Adrenal gland (tissue), 12 donors: ENCODE measurements around the gene RETREG2. TPM values are rescaled to one million over a fixed set of nuclear protein-coding genes. Genes with fewer than 3 reads are reported as not detected.

ENCODE experiments used
- DNase-seq, 7 donors: peaks; one replicate each; pipeline ENCODE4 v3.0.0-alpha.2; 2019 to 2020
- H3K27ac ChIP-seq, 5 donors: fragments of 200-600 bp; sonication (generic) in 4 of 5; 1 replicate in 3 of 5; 2 replicates in 2 of 5; pipeline versions ENCODE4 v1.5.1 to v1.8.0; 2016 to 2020; ENCODE audit warnings: mild to moderate bottlenecking in 1 of 5
- H3K27me3 ChIP-seq: fragments of 200-600 bp; 2 replicates; pipeline ENCODE4 v1.8.0; 2021
- H3K36me3 ChIP-seq, 2 donors: fragments of 200-600 bp; replicated peaks in 1 of 2; 1 replicate in 1 of 2; 2 replicates in 1 of 2; pipeline versions ENCODE4 v1.5.1 to v1.8.0; 2018 to 2022
- H3K4me1 ChIP-seq, 2 donors: fragments of 200-600 bp; replicated peaks in 1 of 2; 1 replicate in 1 of 2; 2 replicates in 1 of 2; pipeline versions ENCODE4 v1.5.1 to v1.8.0; 2018 to 2021
- H3K4me3 ChIP-seq, 4 donors: fragments of 200-600 bp; sonication (generic) in 3 of 4; one replicate each; pipeline ENCODE4 v1.5.1; 2016 to 2018
- H3K9me3 ChIP-seq, 3 donors: fragments of 200-600 bp; sonication (generic) in 1 of 3; replicated peaks in 1 of 3; 1 replicate in 2 of 3; 2 replicates in 1 of 3; pipeline versions ENCODE4 v1.5.1 to v1.8.0; 2016 to 2021
- CTCF ChIP-seq, 6 experiments: fragments of 450-650 bp in 4 of 6; fragments of 200-600 bp in 2 of 6; sonication (generic) in 1 of 6; IDR thresholded peaks; 1 replicate in 5 of 6; 2 replicates in 1 of 6; pipeline versions ENCODE4 v1.5.1 to v1.8.0; 2016 to 2021; ENCODE audit warnings: antibody characterized with exemption in 6 of 6, mild to moderate bottlenecking in 2 of 6, moderate library complexity in 1 of 6
- POLR2A ChIP-seq, 2 donors: fragments of 450-650 bp; IDR thresholded peaks; one replicate each; pipeline ENCODE4 v1.6.1; 2017; ENCODE audit warnings: antibody characterized with exemption in 2 of 2, mild to moderate bottlenecking in 2 of 2, moderate library complexity in 1 of 2
- WGBS, 4 donors: extraction: QIAGEN DNeasy Blood & Tissue Kit in 2 of 4; methylation state at CpG; one replicate each; pipeline versions ENCODE4 v1.1.5 to v1.1.7; 2013 to 2017; 5-methylcytosine and 5-hydroxymethylcytosine counted together
- intact Hi-C, 2 donors: fragments of 100-400 bp; cut with DNase I; formaldehyde crosslinking; loops; one replicate each; pipeline versions ENCODE4 v1.14.1 to v1.15.0; 2022 to 2023
- polyA plus RNA-seq, 3 donors: library from polyadenylated mRNA; stranded (reverse); fragments of 200-250 nt in 2 of 3; fragments of 350-450 nt in 1 of 3; fragmentation: Illumina TruSeq in 1 of 3; extraction: RNeasy Lipid Tissue Mini Kit (QIAGEN cat#74804) in 1 of 3; gene quantifications; one replicate each; pipeline ENCODE4 v1.2.3, GENCODE V29; 2013 to 2014
- total RNA-seq, 9 donors: library from RNA; depleted of rRNA in 4 of 9; stranded (reverse); fragments of >200 nt in 4 of 9; fragments of 120-200 nt in 1 of 9; fragmentation: NEBNext Ultra II Directional in 1 of 9; extraction: Animal tissue kit (Norgen Biotek cat#: 25700) in 1 of 9; gene quantifications; one replicate each; pipeline versions ENCODE4 v1.1.0 to v1.2.4, GENCODE V29; 2013 to 2023
- donor health status: healthy with polysubstance abuse.
- donor health status: Bipolar disorder and iron deficiency.
- donor health status: DM: yes; HTN: yes; CAD: no.
- donor health status: DM: no; HTN: no; CAD: no.
- donor health status: DM: no; HTN: no; CAD: no.
- donor health status: DM: yes; HTN: yes; CAD: no.

Gene RETREG2
- total and polyA plus RNA-seq, 12 donors: 30.1 to 159 (median 83.8) TPM

DNA sequence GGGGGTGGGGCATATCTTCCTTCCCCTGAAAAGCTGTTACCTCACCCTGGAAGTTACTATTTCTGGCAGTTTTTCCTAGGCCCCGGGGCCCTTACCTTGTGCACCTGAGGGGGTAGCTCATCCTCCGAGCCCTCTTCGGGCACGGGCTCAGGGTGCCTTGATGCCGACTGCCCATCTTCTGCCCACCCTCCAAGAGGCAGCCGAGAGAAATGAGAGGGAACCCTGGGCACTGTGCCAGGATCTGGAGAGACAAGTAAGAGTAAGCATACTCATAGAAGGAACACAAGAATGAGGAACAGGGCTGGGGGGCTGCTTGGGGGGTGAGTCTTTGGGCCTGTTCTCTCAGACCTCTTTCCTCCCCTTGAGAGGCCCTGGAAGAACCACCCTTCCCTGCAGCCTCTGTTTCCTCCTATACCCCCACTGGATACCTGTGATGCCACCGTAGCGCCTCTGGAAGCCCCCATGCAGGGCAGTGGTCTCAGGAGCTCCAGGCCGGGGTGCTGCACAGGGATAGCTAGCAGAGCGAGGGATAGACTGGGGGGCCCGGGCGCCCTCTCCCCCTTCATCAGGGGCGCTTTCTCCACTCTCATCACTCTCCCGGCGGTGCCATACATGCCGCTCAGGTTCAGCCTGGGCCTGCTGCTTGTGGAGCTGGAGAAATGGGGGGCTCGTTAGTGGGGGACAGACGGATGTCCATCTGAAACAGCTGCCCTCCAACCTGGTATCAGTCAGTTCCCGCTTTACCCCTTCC is 42.8 kb downstream of the RETREG2 start:
- H3K27ac ChIP-seq: no peak overlapping the region
- H3K9me3 ChIP-seq: no peaks in the 10 kb centered on the region
- H3K27me3 ChIP-seq: no peaks in the 10 kb centered on the region
- WGBS, 4 donors: 86 to 91% (median 90%) methylated on average over 8 to 19 of the region's 19 CpGs
- DNase-seq: no peak
- intact Hi-C loops: no loop called here
- H3K36me3 ChIP-seq: peaks cover 0 to 64% of the 10 kb centered on the region in 2 donors
- TF ChIP-seq CTCF (IDR thresholded peaks at IDR 0.05) (no peak), POLR2A (IDR thresholded peaks at IDR 0.05) (no peak)
- no peak overlapping the region for H3K4me3 ChIP-seq
- peaks cover 23 to 34% of the 10 kb centered on the region in 2 donors for H3K4me1 ChIP-seq

DNA sequence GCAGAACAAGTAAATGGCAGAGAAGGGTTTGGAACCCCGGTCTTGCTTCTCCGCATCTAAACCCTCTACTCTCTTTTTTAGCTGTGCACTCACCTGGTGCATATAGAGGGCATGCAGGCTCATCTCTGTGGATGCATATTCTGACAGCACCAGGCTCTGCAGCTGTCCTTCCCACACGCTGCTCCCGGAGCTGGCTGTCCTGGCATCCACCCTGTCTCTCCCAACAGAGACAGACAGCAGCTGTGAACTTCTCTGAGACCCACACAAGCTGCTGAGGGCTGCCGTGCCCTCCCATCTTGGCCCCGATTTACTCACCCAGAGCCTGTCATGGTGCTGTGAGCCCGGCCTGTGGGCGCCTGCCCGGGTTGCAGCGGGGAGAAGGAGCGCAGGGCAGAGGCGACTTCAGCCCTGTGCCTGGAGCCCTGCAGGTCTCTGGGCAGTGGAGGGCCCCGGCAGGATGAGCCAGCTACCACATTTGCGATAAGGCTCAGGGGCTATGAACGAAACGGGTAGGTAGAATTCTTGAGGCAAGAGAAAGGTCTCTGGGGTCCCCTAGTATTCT is 44.0 kb downstream of the RETREG2 start:
- intact Hi-C loops: no loop called here
- H3K27me3 ChIP-seq: no peaks in the 10 kb centered on the region
- TF ChIP-seq POLR2A (IDR thresholded peaks at IDR 0.05) (no peak), CTCF (IDR thresholded peaks at IDR 0.05) (no peak)
- H3K4me3 ChIP-seq: no peak overlapping the region
- WGBS, 4 donors: 92 to 97% (median 96%) methylated on average over 9 to 16 of the region's 16 CpGs
- no peaks in the 10 kb centered on the region for H3K9me3 ChIP-seq
- no peak for DNase-seq
- H3K27ac ChIP-seq: no peak overlapping the region
- peaks cover 0 to 70% of the 10 kb centered on the region in 2 donors for H3K36me3 ChIP-seq
- peaks cover 23 to 34% of the 10 kb centered on the region in 2 donors for H3K4me1 ChIP-seq

GRCh38 chr2:219223831-219224610 is 45.9 kb downstream of the RETREG2 start:
- no peak for TF ChIP-seq CTCF (IDR thresholded peaks at IDR 0.05)
- TF ChIP-seq POLR2A (IDR thresholded peaks at IDR 0.05): no peak
- H3K27ac ChIP-seq: no peak overlapping the region
- 90 to 96% (median 91%) methylated on average over 25 to 31 of the region's 31 CpGs for WGBS, 4 donors
- peaks cover 0 to 70% of the 10 kb centered on the region in 2 donors for H3K36me3 ChIP-seq
- DNase-seq: peak in 1 of 7 donors; percentile 4
- intact Hi-C loops: no loop called here
- peaks cover 20 to 34% of the 10 kb centered on the region in 2 donors for H3K4me1 ChIP-seq
- H3K9me3 ChIP-seq: no peaks in the 10 kb centered on the region
- no peaks in the 10 kb centered on the region for H3K27me3 ChIP-seq
- no peak overlapping the region for H3K4me3 ChIP-seq

GRCh38 chr2:219225350-219225749 is 47.3 kb downstream of the RETREG2 start:
- Histone ChIP-seq H3K27ac (peak overlapping the region in 1 of 5 donors; percentile 12), H3K4me3 (no peak overlapping the region), H3K27me3 (no peaks in the 10 kb centered on the region), H3K4me1 (peaks cover 16 to 29% of the 10 kb centered on the region in 2 donors), H3K36me3 (peaks cover 0 to 61% of the 10 kb centered on the region in 2 donors), H3K9me3 (no peaks in the 10 kb centered on the region)
- no peak for TF ChIP-seq POLR2A (IDR thresholded peaks at IDR 0.05)
- no peak for TF ChIP-seq CTCF (IDR thresholded peaks at IDR 0.05)
- WGBS, 4 donors: 70 to 73% (median 71%) methylated on average over 3 of the region's 3 CpGs
- intact Hi-C loops: no loop called here
- DNase-seq: no peak
